GM23338 (cell line): ENCODE measurements around the gene GRIA1. TPM values are rescaled to one million over a fixed set of nuclear protein-coding genes. Genes with fewer than 3 reads are reported as not detected.

Experiments
- ATAC-seq: fragments of 200-7000 bp; cut with Tn5 transposase; 3 replicates; pipeline ENCODE4 v1.9.1; 2020
- DNase-seq: peaks from one replicate; pipeline ENCODE4 v3.0.0-alpha.2; 2015; ENCODE audit warnings: low spot score
- H2AFZ ChIP-seq: fragments of 200-600 bp; sonication (generic); 2 replicates; pipeline ENCODE4 v1.8.0; 2016; ENCODE audit warnings: antibody characterized with exemption, mild to moderate bottlenecking, moderate library complexity
- H3F3A ChIP-seq: fragments of 200-600 bp; sonication (generic); replicated peaks from 2 replicates; pipeline ENCODE4 v1.8.0; 2017; ENCODE audit warnings: antibody characterized with exemption, mixed run types, low read depth
- H3K27ac ChIP-seq: fragments of 200-600 bp; sonication (generic); 2 replicates; pipeline ENCODE4 v1.6.1; 2016; ENCODE audit warnings: low read depth
- H3K27me3 ChIP-seq: fragments of 200-600 bp; sonication (generic); 2 replicates; pipeline ENCODE4 v1.8.0; 2016; ENCODE audit warnings: mild to moderate bottlenecking, mixed run types, moderate library complexity; ENCODE audit not compliant: insufficient read depth
- H3K36me3 ChIP-seq: fragments of 200-600 bp; sonication (generic); 2 replicates; pipeline ENCODE4 v1.8.0; 2016; ENCODE audit warnings: mild to moderate bottlenecking; ENCODE audit not compliant: insufficient read depth
- H3K4me1 ChIP-seq: fragments of 200-600 bp; sonication (generic); 2 replicates; pipeline ENCODE4 v1.8.0; 2016; ENCODE audit warnings: mild to moderate bottlenecking, moderate library complexity; ENCODE audit not compliant: insufficient read depth
- H3K4me2 ChIP-seq: fragments of 200-600 bp; sonication (generic); 2 replicates; pipeline ENCODE4 v1.7.1; 2017; ENCODE audit warnings: mixed run types
- H3K4me3 ChIP-seq: fragments of 200-600 bp; sonication (generic); 2 replicates; pipeline ENCODE4 v1.6.1; 2016; ENCODE audit warnings: mixed run types
- H3K79me2 ChIP-seq: fragments of 200-600 bp; sonication (generic); replicated peaks from 2 replicates; pipeline ENCODE4 v1.8.0; 2017; ENCODE audit warnings: mild to moderate bottlenecking; ENCODE audit not compliant: insufficient read depth
- H3K9me2 ChIP-seq: fragments of 200-600 bp; sonication (generic); 2 replicates; pipeline ENCODE4 v1.8.0; 2017; ENCODE audit not compliant: insufficient read depth
- H4K20me1 ChIP-seq: fragments of 200-600 bp; sonication (generic); replicated peaks from 2 replicates; pipeline ENCODE4 v1.8.0; 2017; ENCODE audit warnings: mild to moderate bottlenecking; ENCODE audit not compliant: insufficient read depth
- H3K27ac Mint-ChIP-seq: 2 replicates; pipeline ENCODE4 v1.8.0; 2020; ENCODE audit warnings: inconsistent platforms, mild to moderate bottlenecking, moderate library complexity, mixed read lengths
- H3K27me3 Mint-ChIP-seq: 3 replicates; pipeline ENCODE4 v1.8.0; 2022; ENCODE audit warnings: low read depth, mild to moderate bottlenecking, moderate library complexity, mixed read lengths, inconsistent platforms; ENCODE audit not compliant: insufficient read depth, poor library complexity
- H3K36me3 Mint-ChIP-seq: 3 replicates; pipeline ENCODE4 v1.8.0; 2021; ENCODE audit warnings: low read depth, mild to moderate bottlenecking, inconsistent platforms, moderate library complexity, mixed read lengths
- H3K4me1 Mint-ChIP-seq: 3 replicates; pipeline ENCODE4 v1.8.0; 2020; ENCODE audit warnings: mild to moderate bottlenecking, inconsistent platforms, mixed read lengths
- H3K4me3 Mint-ChIP-seq: 3 replicates; pipeline ENCODE4 v1.8.0; 2021; ENCODE audit warnings: moderate library complexity, mild to moderate bottlenecking, inconsistent platforms, mixed read lengths
- H3K9me3 Mint-ChIP-seq: 3 replicates; pipeline ENCODE4 v1.8.0; 2020; ENCODE audit warnings: moderate library complexity, mild to moderate bottlenecking, inconsistent platforms, mixed read lengths
- CREB1 ChIP-seq: fragments of 250-450 bp; sonication (Bioruptor Pico); IDR thresholded peaks from 2 replicates; pipeline ENCODE4 v1.5.0; 2020; ENCODE audit warnings: low read depth, mild to moderate bottlenecking, moderate library complexity
- EZH2 ChIP-seq: fragments of 200-600 bp; sonication (generic); IDR thresholded peaks from one replicate; pipeline ENCODE4 v1.8.0; 2017; ENCODE audit warnings: antibody characterized with exemption, mild to moderate bottlenecking, low read depth; ENCODE audit not compliant: unreplicated experiment
- EZH2phosphoT487 ChIP-seq: fragments of 200-600 bp; sonication (generic); IDR thresholded peaks from one replicate; pipeline ENCODE4 v1.8.1; 2018; ENCODE audit warnings: antibody characterized with exemption; ENCODE audit not compliant: unreplicated experiment
- JUNB ChIP-seq: IDR thresholded peaks from one replicate; pipeline ENCODE4 v1.6.1; 2016; ENCODE audit warnings: antibody characterized with exemption; ENCODE audit not compliant: unreplicated experiment
- NANOG ChIP-seq: IDR thresholded peaks from 2 replicates; pipeline ENCODE4 v1.6.1; 2016; ENCODE audit warnings: antibody characterized with exemption, borderline replicate concordance
- POLR2AphosphoS5 ChIP-seq: IDR thresholded peaks from 2 replicates; pipeline ENCODE4 v1.6.1; 2016; ENCODE audit warnings: antibody characterized with exemption, low read depth
- STAT1 ChIP-seq: IDR thresholded peaks from one replicate; pipeline ENCODE4 v1.6.1; 2016; ENCODE audit warnings: antibody characterized with exemption; ENCODE audit not compliant: unreplicated experiment
- ZNF114 ChIP-seq: fragments of 250-450 bp; sonication (Bioruptor Pico); IDR thresholded peaks from 2 replicates; pipeline ENCODE4 v1.5.0; 2020; ENCODE audit warnings: mild to moderate bottlenecking, moderate library complexity
- ZNF331 ChIP-seq: fragments of 250-450 bp; sonication (Bioruptor Pico); IDR thresholded peaks from 2 replicates; pipeline ENCODE4 v1.5.0; 2020; ENCODE audit warnings: low read depth, mild to moderate bottlenecking, moderate library complexity
- polyA plus RNA-seq: library from polyadenylated mRNA; unstranded; fragments of >200 nt; fragmentation: Nextera tagmentation; extraction: Ambion mirVana; gene quantifications from 2 replicates; pipeline ENCODE4 v1.2.1, GENCODE V29; 2016
- total RNA-seq: library from RNA; depleted of rRNA; stranded (reverse); fragments of >200 nt; shearing (Covaris generic); gene quantifications from 2 replicates; pipeline ENCODE4 v1.2.3, GENCODE V29; 2014
- TF ChIP-seq, protein P1 (sequence below), 2 experiments: fragments of 200-600 bp in 1 of 2; sonication (generic) in 1 of 2; conservative IDR thresholded peaks; 2 replicates each; pipeline versions ENCODE4 v1.5.1 to v1.6.1; 2016 to 2017; ENCODE audit warnings: antibody characterized with exemption in 2 of 2, low read depth in 2 of 2, mild to moderate bottlenecking in 2 of 2, moderate library complexity in 1 of 2
- TF ChIP-seq, protein P2 (sequence below): IDR thresholded peaks from one replicate; pipeline ENCODE4 v1.6.1; 2018; ENCODE audit warnings: antibody characterized with exemption; ENCODE audit not compliant: unreplicated experiment
- TF ChIP-seq, protein P3 (sequence below): fragments of 250-450 bp; sonication (Bioruptor Pico); IDR thresholded peaks from 2 replicates; pipeline ENCODE4 v1.5.0; 2020; ENCODE audit warnings: mild to moderate bottlenecking, moderate library complexity
- TF ChIP-seq, protein P4 (sequence below): IDR thresholded peaks from 2 replicates; pipeline ENCODE4 v1.6.1; 2016; ENCODE audit warnings: antibody characterized with exemption

GRIA1 gene
- total and polyA plus RNA-seq, 2 experiments from 2014 or later, result 1.0 to 1.7 TPM

DNA sequence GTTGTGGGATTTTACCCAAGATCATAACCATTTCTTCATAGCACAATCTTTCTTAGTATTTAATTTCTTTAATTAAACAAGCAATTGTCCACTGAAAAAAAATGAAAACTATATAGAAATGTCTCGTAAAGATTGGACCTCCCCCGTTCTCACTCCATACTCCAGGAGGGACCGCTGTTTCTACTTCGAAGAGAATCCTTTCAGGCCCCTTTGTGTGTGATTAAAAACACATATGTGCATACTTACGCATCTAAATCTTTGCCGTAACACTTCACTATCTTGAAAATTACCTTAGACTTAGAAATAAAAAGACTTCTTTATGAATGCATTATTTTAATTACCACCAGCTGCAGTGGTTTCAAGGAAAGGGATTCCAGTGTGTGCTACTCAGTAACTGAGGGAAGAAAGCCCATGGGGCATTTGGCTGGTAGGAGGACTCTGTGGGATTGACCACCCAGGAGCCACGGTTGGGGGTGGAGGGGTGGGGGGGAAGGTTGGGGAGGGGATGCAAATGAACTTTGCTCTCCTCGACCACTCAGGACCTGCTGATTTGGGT is 339.1 kb downstream of the GRIA1 start:
- peaks cover 9% of the 10 kb centered on the region for H3K27me3 Mint-ChIP-seq
- no peaks in the 10 kb centered on the region for H3K27me3 ChIP-seq
- H3K4me1 Mint-ChIP-seq, result peaks cover 23% of the 10 kb centered on the region

More for the DNA sequence above, 339.1 kb downstream of the GRIA1 start:
- peak overlapping the region; percentile 23; the same call in 1 of the 2 replicates for H3K4me2 ChIP-seq
- Mint-ChIP-seq H3K9me3 (no peaks in the 10 kb centered on the region), H3K4me3 (no peak overlapping the region), H3K36me3 (no peaks in the 10 kb centered on the region), H3K27ac (no peak overlapping the region)
- no peaks in the 10 kb centered on the region for H3K36me3 ChIP-seq
- H2AFZ ChIP-seq, result no peak overlapping the region
- no peak overlapping the region for H3K27ac ChIP-seq
- H4K20me1 ChIP-seq, result no peaks in the 10 kb centered on the region
- H3K4me1 ChIP-seq, result peaks cover 23% of the 10 kb centered on the region
- 0 out of 2 replicates have a peak, but pooled peaks cover 3% of the 10 kb centered on the region for H3K9me2 ChIP-seq
- H3K79me2 ChIP-seq, result no peaks in the 10 kb centered on the region
- no peak overlapping the region for H3K4me3 ChIP-seq
- TF ChIP-seq, protein P1, sequence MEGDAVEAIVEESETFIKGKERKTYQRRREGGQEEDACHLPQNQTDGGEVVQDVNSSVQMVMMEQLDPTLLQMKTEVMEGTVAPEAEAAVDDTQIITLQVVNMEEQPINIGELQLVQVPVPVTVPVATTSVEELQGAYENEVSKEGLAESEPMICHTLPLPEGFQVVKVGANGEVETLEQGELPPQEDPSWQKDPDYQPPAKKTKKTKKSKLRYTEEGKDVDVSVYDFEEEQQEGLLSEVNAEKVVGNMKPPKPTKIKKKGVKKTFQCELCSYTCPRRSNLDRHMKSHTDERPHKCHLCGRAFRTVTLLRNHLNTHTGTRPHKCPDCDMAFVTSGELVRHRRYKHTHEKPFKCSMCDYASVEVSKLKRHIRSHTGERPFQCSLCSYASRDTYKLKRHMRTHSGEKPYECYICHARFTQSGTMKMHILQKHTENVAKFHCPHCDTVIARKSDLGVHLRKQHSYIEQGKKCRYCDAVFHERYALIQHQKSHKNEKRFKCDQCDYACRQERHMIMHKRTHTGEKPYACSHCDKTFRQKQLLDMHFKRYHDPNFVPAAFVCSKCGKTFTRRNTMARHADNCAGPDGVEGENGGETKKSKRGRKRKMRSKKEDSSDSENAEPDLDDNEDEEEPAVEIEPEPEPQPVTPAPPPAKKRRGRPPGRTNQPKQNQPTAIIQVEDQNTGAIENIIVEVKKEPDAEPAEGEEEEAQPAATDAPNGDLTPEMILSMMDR (conservative IDR thresholded peaks at IDR 0.05; ENCODE audit: low read depth in 2 of 2), result no peak
- TF ChIP-seq EZH2phosphoT487 (no peak), ZNF114 (no peak), EZH2 (no peak), JUNB (no peak), POLR2AphosphoS5 (no peak), ZNF331 (no peak), CREB1 (CRISPR knock-in tag) (no peak), STAT1 (no peak), NANOG (no peak)
- TF ChIP-seq, protein P2, sequence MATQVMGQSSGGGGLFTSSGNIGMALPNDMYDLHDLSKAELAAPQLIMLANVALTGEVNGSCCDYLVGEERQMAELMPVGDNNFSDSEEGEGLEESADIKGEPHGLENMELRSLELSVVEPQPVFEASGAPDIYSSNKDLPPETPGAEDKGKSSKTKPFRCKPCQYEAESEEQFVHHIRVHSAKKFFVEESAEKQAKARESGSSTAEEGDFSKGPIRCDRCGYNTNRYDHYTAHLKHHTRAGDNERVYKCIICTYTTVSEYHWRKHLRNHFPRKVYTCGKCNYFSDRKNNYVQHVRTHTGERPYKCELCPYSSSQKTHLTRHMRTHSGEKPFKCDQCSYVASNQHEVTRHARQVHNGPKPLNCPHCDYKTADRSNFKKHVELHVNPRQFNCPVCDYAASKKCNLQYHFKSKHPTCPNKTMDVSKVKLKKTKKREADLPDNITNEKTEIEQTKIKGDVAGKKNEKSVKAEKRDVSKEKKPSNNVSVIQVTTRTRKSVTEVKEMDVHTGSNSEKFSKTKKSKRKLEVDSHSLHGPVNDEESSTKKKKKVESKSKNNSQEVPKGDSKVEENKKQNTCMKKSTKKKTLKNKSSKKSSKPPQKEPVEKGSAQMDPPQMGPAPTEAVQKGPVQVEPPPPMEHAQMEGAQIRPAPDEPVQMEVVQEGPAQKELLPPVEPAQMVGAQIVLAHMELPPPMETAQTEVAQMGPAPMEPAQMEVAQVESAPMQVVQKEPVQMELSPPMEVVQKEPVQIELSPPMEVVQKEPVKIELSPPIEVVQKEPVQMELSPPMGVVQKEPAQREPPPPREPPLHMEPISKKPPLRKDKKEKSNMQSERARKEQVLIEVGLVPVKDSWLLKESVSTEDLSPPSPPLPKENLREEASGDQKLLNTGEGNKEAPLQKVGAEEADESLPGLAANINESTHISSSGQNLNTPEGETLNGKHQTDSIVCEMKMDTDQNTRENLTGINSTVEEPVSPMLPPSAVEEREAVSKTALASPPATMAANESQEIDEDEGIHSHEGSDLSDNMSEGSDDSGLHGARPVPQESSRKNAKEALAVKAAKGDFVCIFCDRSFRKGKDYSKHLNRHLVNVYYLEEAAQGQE, result no peak
- TF ChIP-seq, protein P3, sequence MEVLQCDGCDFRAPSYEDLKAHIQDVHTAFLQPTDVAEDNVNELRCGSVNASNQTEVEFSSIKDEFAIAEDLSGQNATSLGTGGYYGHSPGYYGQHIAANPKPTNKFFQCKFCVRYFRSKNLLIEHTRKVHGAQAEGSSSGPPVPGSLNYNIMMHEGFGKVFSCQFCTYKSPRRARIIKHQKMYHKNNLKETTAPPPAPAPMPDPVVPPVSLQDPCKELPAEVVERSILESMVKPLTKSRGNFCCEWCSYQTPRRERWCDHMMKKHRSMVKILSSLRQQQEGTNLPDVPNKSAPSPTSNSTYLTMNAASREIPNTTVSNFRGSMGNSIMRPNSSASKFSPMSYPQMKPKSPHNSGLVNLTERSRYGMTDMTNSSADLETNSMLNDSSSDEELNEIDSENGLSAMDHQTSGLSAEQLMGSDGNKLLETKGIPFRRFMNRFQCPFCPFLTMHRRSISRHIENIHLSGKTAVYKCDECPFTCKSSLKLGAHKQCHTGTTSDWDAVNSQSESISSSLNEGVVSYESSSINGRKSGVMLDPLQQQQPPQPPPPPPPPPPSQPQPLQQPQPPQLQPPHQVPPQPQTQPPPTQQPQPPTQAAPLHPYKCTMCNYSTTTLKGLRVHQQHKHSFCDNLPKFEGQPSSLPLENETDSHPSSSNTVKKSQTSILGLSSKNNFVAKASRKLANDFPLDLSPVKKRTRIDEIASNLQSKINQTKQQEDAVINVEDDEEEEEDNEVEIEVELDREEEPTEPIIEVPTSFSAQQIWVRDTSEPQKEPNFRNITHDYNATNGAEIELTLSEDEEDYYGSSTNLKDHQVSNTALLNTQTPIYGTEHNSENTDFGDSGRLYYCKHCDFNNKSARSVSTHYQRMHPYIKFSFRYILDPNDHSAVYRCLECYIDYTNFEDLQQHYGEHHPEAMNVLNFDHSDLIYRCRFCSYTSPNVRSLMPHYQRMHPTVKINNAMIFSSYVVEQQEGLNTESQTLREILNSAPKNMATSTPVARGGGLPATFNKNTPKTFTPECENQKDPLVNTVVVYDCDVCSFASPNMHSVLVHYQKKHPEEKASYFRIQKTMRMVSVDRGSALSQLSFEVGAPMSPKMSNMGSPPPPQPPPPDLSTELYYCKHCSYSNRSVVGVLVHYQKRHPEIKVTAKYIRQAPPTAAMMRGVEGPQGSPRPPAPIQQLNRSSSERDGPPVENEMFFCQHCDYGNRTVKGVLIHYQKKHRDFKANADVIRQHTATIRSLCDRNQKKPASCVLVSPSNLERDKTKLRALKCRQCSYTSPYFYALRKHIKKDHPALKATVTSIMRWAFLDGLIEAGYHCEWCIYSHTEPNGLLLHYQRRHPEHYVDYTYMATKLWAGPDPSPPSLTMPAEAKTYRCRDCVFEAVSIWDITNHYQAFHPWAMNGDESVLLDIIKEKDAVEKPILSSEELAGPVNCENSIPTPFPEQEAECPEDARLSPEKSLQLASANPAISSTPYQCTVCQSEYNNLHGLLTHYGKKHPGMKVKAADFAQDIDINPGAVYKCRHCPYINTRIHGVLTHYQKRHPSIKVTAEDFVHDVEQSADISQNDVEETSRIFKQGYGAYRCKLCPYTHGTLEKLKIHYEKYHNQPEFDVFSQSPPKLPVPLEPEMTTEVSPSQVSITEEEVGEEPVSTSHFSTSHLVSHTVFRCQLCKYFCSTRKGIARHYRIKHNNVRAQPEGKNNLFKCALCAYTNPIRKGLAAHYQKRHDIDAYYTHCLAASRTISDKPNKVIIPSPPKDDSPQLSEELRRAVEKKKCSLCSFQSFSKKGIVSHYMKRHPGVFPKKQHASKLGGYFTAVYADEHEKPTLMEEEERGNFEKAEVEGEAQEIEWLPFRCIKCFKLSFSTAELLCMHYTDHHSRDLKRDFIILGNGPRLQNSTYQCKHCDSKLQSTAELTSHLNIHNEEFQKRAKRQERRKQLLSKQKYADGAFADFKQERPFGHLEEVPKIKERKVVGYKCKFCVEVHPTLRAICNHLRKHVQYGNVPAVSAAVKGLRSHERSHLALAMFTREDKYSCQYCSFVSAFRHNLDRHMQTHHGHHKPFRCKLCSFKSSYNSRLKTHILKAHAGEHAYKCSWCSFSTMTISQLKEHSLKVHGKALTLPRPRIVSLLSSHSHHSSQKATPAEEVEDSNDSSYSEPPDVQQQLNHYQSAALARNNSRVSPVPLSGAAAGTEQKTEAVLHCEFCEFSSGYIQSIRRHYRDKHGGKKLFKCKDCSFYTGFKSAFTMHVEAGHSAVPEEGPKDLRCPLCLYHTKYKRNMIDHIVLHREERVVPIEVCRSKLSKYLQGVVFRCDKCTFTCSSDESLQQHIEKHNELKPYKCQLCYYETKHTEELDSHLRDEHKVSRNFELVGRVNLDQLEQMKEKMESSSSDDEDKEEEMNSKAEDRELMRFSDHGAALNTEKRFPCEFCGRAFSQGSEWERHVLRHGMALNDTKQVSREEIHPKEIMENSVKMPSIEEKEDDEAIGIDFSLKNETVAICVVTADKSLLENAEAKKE (CRISPR knock-in tag), result no peak
- TF ChIP-seq, protein P4, sequence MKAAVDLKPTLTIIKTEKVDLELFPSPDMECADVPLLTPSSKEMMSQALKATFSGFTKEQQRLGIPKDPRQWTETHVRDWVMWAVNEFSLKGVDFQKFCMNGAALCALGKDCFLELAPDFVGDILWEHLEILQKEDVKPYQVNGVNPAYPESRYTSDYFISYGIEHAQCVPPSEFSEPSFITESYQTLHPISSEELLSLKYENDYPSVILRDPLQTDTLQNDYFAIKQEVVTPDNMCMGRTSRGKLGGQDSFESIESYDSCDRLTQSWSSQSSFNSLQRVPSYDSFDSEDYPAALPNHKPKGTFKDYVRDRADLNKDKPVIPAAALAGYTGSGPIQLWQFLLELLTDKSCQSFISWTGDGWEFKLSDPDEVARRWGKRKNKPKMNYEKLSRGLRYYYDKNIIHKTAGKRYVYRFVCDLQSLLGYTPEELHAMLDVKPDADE, result no peak
- no peaks in the 10 kb centered on the region for H3F3A ChIP-seq
- no peak for DNase-seq
- no peak for ATAC-seq
